Activated CD8-positive, alpha-beta memory T cell treated with anti-CD3 and anti-CD28 coated beads, Interleukin-2, amount 50 U/mL, for 1 hour (primary cell): ENCODE measurements around the gene KRTAP10-2.

Experiments used
- DNase-seq: peaks from one replicate; pipeline ENCODE4 v3.0.0-alpha.2; 2020; ENCODE audit errors: extremely low read depth

Gene KRTAP10-2

DNA sequence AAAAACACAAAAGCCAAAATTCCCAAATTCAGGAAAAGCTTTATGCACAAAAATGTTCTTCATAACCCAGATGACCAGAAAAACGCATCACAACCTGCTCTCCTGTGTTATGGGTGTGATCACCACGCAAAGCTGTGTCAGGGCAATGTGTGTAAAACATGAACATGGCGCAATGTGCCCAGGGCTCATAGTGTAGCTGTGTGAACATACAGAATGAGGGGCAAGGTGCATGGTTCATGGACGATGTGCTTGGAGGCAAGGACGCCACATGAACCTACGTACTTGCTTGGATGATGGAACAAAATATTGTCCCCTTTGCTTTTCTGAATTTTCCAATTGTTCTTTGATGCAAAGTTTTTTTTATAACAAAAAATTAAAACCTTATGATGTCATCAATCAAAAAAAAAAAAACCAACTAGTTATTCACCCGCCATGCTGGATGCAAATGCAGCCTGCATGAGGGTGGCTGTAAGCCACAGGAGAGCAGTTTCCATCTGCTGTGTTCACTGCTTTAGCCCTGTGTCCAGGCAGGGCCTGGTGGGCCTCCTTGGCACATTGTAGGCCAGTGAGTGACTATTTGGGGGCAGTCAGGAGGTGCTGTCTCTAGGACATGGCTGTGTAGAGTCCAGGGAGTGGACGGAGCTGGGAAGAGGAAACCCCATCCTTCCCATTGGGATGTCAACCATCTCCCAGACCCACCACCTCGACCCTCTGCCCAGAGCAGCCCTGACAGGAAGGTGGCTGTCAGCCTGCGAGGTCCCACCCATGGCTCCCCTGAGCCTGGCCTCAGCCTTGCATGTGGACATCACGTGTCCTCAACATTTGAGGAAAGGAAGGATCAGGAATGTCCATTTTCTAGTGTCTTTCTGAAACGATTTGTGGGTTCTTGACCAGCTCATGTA, 25.0 kb downstream of the KRTAP10-2 start:
- DNase-seq, result no peak

DNA sequence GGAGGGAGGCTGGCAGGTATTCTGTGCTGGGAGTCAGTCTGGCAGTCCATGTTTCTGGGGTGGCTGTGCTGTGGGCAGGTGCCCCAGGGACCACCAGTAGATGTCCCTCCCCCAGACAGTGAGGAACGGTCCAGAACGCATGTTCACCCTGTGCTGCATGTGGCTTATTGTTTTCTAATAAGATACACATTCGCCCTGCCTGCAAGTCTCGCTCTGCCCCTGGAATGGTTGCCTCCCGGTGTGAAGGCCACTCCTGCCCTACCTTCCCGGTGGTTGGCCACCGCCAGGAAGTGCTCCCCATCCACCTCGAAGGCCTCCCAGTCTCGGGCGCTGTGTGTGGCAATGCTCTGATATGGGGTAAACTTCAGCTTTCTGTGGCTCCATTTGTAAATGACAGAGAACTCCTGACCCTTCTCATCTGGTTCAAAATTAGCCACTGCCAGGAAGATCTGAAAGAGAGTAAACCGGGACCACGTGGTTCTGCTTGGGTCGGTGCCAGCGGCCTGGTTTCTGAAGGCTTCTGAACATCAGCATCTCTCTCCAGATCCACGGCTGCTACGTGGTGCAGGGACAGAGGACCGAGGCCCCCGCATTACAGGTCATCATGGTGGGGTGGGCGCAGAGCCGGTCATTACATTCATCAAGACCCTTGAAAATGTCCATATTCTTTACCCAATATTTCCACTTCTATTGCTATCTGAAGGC, 25.8 kb downstream of the KRTAP10-2 start:
- DNase-seq, result no peak

DNA sequence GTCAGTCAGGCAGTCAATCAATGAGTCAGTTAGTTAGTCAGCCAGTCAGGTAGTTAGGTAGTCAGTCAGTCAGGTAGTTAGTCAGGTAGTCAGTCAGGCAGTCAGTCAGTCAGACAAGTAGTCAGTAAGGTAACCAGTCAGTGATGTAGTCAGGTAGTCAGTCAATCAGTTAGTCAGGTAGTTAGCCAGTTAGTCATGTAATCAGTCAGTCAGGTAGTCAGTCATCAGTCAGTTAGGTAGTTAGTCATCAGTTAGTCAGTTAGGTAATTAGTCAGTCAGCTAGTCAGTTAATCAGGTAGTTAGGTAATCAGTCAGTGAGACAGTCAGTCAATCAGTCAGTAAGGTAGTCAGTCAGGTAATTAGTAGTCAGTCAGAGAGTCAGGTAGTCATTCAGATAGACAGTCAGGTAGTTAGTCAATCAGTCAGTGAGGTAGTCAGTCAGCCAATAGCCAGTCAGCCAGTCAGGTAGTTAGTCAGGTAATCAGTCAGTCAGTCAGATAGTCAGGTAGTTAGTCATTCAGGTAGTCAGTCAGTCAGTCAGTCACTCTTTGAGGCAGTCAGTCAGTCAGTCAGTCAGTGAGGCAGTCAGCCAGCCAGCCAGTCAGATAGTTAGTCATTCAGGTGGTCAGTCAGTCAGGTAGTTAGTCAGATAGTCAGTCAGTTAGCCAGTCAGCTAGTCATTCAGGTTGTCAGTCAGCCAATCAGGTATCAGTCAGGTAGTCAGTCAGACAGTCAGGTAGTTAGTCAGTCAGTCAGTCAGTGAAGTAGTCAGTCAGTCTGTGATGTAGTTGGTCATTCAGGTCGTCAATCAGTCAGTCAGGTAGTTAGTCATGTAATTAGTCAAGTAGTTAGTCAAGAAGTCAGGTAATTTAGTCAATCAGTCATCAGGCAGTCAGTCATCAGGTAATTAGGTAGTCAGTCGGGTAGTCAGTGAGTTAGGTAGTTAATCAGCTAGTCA, 26.6 kb downstream of the KRTAP10-2 start:
- DNase-seq, result no peak

DNA sequence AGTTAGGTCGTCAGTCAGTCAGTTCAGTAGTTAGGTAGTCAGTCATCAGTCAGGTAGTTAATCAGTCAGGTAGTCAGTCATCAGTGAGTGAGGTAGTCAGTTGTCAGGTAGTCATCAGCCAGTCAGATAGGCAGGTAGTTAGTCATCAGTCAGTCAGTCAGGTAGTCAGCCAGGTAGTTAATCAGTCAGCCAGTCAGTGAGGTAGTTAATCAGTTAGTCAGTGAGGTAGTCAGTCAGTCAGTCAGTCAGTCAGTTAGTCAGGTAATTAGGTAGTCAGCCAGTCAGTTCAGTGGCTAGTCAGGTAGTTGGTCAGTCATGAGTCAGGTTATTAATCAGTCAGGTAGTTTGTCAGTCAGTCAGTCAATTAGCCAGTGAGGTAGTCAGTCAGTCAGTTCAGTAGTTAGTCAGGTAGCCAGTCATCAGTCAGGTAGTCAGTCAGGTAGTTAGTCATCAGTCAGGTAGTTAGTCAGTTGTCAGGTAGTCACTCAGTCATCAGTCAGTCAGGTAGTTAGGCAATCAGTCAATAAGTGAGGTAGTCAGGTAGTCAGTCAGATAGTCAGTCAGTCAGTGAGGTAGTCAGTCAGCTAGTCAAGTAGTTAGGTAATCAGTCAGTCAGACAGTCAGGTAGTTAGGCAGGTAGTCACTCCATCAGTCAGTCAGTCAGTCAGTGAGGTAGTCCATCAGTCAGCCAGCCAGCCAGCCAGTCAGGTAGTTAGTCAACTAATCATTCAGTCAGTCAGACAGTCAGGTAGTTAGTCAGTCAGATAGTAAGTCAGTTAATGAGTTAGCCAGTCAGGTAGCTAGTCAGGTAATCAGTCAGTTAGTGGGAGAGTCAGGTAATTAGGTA, 27.5 kb downstream of the KRTAP10-2 start:
- no peak for DNase-seq

DNA sequence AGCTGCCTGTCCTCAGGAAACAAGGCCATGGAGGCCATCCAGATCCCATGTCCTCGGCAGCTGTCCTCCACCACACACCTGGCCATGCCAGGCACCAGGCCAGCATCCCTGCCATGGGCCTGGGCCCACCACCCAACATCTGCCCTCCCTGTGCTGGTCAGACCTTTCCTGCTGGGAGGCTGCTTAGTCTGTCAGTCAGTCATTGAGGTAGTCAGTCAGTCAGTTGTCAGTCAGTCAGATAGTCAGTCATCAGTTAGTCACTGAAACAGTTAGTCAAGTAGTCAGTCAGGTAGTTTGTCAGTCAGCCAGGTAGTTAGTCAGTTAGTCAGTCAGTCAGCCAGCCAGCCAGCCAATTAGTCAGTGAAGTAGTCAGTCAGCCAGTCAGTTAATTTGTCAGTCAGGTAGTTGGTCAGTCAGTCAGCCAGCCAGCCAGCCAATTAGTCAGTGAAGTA, 28.5 kb downstream of the KRTAP10-2 start:
- no peak for DNase-seq

DNA sequence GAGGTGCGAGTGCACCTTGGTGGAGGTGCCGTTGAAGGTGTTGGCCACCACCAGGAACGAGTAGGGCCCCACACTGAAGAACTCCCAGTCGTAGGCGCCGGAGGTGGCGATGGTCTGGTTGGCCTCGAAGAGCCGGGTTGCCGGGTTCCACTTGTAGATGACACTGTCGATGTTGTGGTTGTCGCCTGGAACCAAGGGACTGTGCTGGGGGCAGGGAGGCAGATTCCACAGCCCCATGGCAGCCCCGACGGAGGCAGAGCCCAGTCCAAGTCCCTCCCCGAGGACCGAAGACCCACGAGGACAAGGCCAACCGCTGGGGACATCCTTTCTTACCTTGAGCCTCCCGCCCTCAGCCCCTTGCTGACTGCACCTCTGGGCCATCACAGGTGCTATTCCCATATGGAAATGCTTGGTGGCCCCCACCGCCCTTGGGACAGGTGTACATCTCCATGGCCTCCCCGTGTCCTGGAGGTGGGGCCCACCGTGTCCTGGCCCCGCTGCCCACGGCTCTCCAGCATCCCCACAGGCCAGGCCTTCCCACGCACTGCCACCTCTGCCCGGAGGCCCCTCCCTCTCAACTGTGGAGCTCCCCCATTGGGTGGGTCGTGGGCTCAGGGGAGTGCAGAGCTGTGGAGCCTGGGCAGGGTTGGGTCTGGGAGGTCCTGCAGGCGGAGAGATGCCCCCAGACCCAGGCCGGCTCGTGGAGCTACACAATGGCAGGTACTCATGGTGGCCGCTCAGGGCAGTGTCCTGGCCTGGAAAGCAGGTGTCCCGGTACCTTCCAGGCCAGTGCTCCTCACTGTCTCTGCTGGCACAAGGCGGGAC, 29.2 kb downstream of the KRTAP10-2 start:
- DNase-seq, result no peak

DNA sequence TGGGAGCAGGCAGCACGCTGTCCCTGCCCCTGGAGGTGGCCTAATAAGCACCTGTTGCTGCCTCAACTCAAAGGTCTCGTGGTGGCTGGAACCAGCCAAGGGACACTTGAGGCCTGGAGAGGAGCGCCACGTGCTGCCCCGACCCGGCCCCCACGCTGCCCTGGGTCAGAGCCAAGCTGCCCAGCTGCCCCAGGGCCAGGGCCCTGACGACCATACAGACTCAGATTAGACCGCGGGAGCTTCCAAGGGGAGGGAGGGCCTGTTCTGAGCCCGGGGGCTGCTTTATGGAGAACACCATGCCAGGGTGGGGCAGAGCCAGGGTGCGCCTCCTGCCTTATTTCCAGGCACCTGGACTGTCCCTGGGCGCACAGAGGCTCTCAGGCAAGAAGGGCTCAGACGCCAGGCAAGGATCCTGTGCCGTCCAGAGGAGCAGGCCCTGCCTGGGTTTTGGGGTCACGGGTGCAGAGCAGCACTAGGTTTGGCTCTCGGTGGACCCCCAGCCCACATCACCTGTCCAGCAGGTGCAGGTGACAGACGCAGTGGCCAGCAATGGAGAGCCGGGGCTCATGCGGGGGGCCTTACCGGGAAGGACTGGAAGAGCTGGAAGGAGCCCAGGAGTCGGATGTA, 29.9 kb downstream of the KRTAP10-2 start:
- DNase-seq, result no peak

DNA sequence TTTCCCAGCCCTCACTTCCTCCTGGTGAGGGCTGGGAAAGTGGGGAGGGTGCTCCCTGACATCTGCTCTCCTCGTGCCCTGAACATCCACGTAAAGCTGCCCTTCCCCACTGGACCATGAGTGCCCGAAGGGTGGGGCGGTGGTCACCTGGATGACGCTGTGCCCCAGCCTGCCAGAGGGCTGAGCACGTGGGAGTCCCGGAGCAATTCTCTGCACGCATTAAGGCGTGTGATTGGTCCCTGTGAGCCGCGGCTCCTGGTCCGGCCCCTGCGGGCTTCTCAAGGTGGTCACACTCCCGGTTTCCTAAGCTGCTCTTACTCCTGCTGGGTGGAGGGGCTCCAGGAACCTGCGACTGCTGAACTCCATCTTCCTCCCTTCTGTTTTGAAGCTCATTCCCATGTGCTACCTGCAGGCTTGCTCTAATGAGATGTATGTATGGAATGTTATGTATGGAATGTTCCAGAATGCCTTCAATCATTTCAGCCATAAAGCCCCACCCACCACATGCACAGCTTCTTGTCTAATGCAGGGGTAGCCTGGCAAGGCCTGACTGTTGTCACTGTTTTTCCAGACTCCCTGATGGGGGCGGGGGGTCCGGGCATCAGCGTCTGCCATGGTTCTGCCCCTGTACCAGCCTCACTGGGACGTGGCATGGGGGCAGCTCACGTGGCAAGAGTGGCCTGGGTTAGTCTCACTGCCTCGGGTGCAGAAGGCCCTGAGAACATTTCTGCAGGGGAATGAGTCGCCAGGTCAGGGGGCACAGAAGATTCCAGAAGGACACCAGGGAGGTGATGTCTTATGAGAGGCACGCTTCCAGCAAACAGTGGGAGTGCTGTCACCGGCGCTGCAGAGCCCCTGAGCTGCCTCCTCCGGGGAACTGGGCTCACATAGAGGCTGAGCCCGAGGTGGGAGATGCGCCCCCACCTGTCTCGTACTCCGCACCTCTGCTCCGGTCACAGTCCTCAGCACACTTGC, 30.7 kb downstream of the KRTAP10-2 start:
- no peak for DNase-seq

DNA sequence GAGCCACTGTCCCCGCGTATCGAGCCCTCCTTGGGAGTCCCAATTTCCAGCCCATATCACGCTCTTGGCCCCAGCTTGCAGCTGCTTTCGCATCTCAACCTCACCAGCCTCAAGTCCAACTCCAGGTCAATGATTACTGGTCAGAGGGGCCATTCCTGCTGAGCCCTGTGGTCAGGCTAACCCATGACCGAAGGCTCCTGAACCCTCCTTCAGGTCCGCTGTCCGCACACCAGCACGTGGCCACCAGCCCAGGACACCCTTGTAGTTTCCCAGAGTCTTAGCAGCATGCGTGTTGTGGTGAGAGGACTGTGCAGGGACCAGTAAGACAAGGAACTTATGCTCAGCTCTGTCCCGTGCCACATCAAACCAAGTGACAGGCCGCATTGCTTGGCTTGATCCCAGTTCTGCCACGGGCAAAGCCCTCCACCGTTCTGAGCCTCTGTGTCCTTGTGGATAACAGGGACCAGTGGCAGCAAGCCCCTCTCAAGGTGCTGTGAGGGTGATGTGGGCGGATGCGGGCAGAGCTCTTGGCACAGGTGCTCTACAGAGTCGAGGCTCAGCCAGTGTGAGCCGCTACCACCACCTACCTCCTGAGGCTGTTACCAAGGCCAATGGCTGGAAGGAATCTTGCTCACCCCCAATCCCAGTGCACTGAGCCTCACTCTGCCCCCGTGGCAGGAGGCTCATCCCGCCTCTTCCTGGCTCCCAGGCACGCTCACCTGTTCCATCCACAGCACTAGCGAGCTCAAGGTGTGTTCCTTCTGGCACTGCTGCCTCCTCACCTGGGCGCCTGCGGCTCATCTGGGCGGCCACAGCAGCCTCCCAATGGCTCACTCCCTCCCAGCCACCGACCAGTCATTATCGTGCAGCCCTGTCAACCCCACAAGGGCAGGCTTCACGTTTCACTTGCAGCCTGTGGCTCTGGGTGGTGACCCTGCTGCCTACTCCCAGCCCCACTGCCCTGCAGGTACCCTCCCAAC, 31.7 kb downstream of the KRTAP10-2 start:
- no peak for DNase-seq

DNA sequence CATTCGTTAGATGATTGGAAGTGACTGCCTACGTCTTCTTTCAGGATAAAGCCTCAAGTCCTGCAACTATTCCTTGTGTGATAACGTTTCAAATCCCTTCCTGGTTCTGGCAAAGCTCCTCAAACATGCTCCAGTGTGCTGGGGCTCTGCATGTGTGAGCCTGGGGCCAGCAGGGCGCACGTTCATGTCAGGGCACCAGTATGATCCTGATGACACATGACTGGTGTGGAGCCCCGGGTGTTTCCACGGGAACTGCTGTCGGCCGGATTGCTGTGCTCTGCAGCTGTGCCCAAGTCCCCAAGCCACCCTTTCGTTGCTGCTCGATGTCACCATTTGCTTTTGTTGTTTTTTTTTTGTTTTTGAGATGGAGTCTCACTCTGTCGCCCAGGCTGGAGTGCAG, 32.6 kb downstream of the KRTAP10-2 start:
- no peak for DNase-seq

DNA sequence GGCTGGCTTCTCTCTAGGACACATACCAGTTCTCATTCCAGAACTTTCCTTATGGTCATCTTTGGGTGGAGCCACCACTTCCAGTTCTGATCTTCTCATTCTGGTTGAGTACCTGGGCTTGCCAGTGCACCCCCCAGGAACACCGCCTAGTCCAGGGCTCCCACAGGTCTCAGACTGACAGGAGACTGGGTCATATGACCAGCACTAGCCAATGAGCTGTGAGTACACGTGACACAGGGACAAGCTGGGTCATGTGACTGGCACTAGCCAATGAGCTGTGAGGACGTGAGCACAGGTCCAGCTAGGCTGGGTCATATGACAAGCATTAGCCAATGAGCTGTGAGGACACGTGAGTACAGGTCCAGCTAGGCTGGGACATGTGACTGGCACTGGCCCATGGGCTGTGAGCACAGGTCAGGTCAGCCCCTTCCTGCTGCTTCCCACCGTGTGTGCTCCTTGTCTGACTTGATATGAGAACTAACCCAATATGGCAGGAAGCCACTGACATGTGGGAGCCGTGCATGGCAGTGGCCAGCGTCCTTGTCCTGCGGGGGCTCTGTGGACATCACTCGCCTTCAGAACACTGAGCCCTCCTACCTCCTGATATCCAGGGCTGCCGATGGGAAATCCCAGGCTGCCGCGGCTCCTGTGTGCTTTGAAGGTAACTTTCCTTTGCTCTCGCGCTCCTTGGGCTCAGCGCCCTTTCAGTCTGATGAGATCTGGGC, 34.0 kb downstream of the KRTAP10-2 start:
- DNase-seq, result no peak

DNA sequence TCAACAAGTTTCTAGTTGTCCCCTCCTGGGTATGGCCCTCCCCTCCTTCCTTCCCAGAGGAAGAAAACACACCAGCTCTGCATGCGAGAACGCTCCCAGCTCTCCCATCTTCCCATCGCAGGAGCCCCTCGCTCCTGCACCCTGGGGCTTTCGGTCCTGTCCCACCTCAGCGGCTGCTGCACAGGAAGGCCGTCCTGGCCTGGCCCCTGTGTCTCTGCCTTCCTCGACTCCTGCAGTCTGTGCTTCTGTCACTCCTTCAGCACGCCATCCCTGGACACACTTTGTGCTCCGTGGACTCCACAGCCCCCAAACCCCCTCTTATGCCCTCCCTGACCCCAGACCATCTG, 34.5 kb downstream of the KRTAP10-2 start:
- no peak for DNase-seq

DNA sequence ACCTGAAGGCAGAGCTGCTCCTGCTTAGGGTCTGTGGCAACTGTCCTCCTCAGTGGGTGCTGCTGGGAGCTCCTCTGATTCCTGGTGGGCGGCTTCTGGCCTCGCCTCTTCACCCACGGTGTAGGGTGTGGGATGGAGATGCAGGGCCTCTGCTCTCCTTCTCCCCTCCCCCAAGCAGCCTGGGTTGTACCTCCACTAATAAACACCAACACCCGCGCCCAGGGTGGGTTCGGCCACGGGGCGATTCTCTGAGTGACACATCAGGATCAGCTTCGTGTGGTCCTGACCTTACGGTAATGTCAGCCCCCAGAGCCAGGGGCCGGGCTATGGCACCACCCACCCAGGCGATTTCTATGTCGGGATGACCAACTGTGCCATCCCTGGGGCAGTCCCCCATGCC, 35.0 kb downstream of the KRTAP10-2 start:
- no peak for DNase-seq

DNA sequence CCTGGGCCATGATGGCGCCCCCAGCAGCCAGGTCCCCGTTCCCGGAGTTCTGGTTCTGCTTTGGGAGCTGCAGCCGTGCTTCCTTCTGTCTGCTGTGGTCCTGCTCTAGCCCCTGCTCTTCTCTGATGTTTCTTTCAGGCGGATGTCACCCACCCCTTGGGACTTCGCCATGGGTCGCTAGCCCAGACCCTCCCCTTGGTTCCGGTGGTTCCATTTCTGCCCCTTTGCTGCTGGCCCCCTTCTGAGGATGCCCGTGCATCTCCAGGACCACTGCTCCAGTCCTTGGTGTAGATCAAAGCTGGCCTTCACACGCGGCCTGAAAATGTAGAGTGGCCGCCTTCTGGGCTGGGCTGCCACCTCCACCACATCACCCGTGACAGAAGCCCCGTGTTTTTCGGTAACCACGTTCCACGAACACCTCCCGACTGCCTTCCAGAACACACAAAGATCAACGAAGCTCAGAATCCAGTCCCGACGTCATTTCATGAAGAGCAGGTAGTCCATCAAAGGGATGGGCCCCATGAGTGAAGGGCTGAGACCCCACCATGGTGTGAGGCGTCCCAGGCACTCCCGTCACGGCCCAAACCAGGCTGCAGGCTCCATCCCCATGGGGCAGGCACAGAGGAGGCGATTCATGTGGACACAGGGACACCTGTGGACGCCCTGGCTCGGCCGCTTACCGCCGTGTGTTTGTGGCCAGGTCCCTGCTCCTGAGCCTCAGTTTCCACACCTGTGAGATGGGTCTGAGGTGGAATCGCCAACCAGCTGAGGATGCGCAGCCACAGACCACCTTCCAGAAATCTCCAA, 35.7 kb downstream of the KRTAP10-2 start:
- DNase-seq, result no peak

DNA sequence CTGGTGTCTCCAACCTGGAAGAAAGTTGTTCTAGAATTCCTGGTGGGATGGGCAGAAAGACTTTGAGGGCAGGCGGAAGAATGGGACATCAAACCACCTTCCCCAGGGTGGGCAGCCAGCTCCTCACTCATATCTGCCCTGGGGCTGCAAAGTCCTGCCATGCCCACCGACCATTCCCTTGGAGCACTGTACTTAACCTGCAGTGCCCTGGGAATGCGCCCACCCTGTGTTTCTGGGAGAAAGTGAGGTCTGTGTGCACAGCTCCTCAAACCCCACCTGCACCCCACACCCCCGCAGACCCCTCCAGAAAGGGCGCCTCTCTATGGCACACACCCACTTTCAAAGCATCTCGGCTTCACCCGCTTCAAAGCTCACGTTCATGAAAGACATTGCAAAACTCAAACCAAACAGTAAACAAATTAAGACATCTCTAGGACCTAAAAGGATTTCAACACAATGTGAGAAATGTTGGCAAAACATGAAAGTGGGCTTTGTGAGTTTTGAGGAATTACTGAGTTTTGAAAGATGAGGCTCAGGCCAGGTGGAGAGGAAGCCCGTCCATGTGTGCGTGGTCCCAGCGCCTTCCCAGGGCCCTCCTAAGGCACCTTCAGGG, 36.5 kb downstream of the KRTAP10-2 start:
- no peak for DNase-seq

DNA sequence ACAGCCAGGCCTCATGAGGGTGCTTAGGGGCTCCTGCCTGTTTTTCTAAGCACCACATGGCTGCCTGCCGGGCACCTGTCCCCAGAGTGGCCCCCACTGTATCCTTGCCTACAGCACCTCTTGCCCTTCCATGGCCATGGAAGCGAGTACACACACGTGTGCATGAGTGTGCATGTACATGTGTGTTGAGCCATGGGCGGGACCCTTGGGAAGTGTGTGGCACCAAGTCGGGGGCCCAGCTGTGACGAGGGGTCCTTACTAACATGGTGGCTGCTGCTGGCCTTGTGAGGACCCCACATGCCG, 37.1 kb downstream of the KRTAP10-2 start:
- DNase-seq, result no peak
